ENCODE measurements around the gene MARF1. TPM values are rescaled to one million over a fixed set of nuclear protein-coding genes. Genes with fewer than 3 reads are reported as not detected.

The MARF1 gene
- total and polyA plus RNA-seq, 9 of the 15 experiments (the other 6 are each of a cell fraction or from before 2014, with no cell fraction given), result 4.7 to 33.2 (median 11.7) TPM

GRCh38 chr16:15564604-15565339 lies 78.2 kb downstream of the MARF1 start:
- FAIRE-seq (no peak), DNase-seq (ENCODE audit: extremely low read depth in 1 of 4, low spot score in 3 of 4) (no peak), ATAC-seq (no peak)
- WGBS (ENCODE audit: insufficient coverage, low coverage, missing lambda C conversion rate), result 82% methylated on average over 7 of the region's 7 CpGs
- intact Hi-C loops (cut with micrococcal nuclease) (no loop called here), in situ Hi-C loops (cut with MboI) (no loop called here)
- no peaks in the 10 kb centered on the region for H3K9me1 ChIP-seq (ENCODE audit: control insufficient read depth, insufficient read depth, low read length)
- CTCF ChIA-PET (ENCODE audit: low intra/inter-chr PET ratio), result no interaction called here
- H3K4me1 ChIP-seq (replicated peaks in 1 of 2; ENCODE audit: control insufficient read depth in 2 of 2, insufficient read depth in 2 of 2, low read length in 2 of 2), result peaks cover 3 to 11% of the 10 kb centered on the region in 2 experiments; a peak in 4 of 5 replicates
- no TSS peak for BruUV-seq (replicated peaks)
- H3K27ac ChIP-seq (ENCODE audit: extremely low read depth, low read depth, low read length), result peak overlapping the region; percentile 57; the same call in 1 of the 3 replicates
- no peaks in the 10 kb centered on the region for H3K79me2 ChIP-seq (ENCODE audit: control insufficient read depth, insufficient read depth, low read length)
- peak overlapping the region; percentile 43; the same call in 1 of the 2 replicates for H2AFZ ChIP-seq (ENCODE audit: low read depth, low read length)
- no peak overlapping the region for H3K4me2 ChIP-seq (ENCODE audit: insufficient read depth, low read length)
- no peaks in the 10 kb centered on the region for H3K27me3 ChIP-seq (ENCODE audit: control insufficient read depth in 2 of 2, insufficient read depth in 2 of 2, low read length in 2 of 2)
- no peaks in the 10 kb centered on the region for H3K9me3 ChIP-seq (replicated peaks; ENCODE audit: control insufficient read depth, insufficient read depth, low read depth, low read length)
- no peak overlapping the region for H3K9ac ChIP-seq (ENCODE audit: insufficient read depth in 1 of 2, low read depth in 2 of 2, low read length in 2 of 2)
- POLR2A ChIA-PET, result interaction anchor here (0.6 to 2.9 kb wide), 6 partner anchors 8 to 324 kb away, joined by 3 to 28 read pairs (median 6); partner anchors contain the start of gene CEP20
- H4K20me1 ChIP-seq (replicated peaks; ENCODE audit: control insufficient read depth, insufficient read depth, low read length), result no peaks in the 10 kb centered on the region
- no peak overlapping the region for H3K4me3 ChIP-seq
- H3K36me3 ChIP-seq (ENCODE audit: control insufficient read depth, insufficient read depth, low read length), result peaks cover 11% of the 10 kb centered on the region; the same call in 1 of the 3 replicates
- TF ChIP-seq ZNF239 (CRISPR knock-in tag; IDR thresholded peaks at IDR 0.05), result no peak
- no peak for TF ChIP-seq SMARCE1 (IDR thresholded peaks at IDR 0.05)
- TF ChIP-seq TRIM24 (IDR thresholded peaks at IDR 0.05), result no peak
- TF ChIP-seq GTF2B (IDR thresholded peaks at IDR 0.05; ENCODE audit: extremely low read depth, insufficient read length), result no peak
- no peak for TF ChIP-seq GATA2 (CRISPR knock-in tag; IDR thresholded peaks at IDR 0.05)
- no peak for TF ChIP-seq TOE1 (IDR thresholded peaks at IDR 0.05; ENCODE audit: borderline replicate concordance)
- no peak for TF ChIP-seq TOE1 (CRISPR knock-in tag; IDR thresholded peaks at IDR 0.05; ENCODE audit: borderline replicate concordance, low read depth)
- no peak for TF ChIP-seq GATAD2A (IDR thresholded peaks at IDR 0.05)
- no peak for TF ChIP-seq SAP30 (IDR thresholded peaks at IDR 0.05; ENCODE audit: borderline replicate concordance, insufficient read depth, low read depth, low read length, poor library complexity, severe bottlenecking)
- no peak for TF ChIP-seq ZC3H4 (CRISPR knock-in tag; IDR thresholded peaks at IDR 0.05; ENCODE audit: borderline replicate concordance)
- TF ChIP-seq ZNF280A (IDR thresholded peaks at IDR 0.05; ENCODE audit: low read depth, partially characterized antibody), result no peak
- TF ChIP-seq ZBTB9 (CRISPR knock-in tag; IDR thresholded peaks at IDR 0.05), result no peak
- TF ChIP-seq KDM1A (IDR thresholded peaks at IDR 0.05), result no peak
- TF ChIP-seq ZNF282 (CRISPR knock-in tag; IDR thresholded peaks at IDR 0.05), result no peak
- no peak for TF ChIP-seq NFRKB (IDR thresholded peaks at IDR 0.05; ENCODE audit: low read depth)
- no peak for TF ChIP-seq YY1 (IDR thresholded peaks at IDR 0.05; ENCODE audit: borderline replicate concordance in 1 of 3, control insufficient read depth in 1 of 3, extremely low read depth in 1 of 3, insufficient read depth in 3 of 3, insufficient read length in 1 of 3, insufficient replicate concordance in 2 of 3, low read depth in 1 of 3, low read length in 2 of 3)
- no peak for TF ChIP-seq CBX3 (IDR thresholded peaks at IDR 0.05; ENCODE audit: borderline replicate concordance in 1 of 2, low read length in 2 of 2)
